ENCODE data around the gene FHIT. TPM values are rescaled to one million over a fixed set of nuclear protein-coding genes. Genes with fewer than 3 reads are reported as not detected.

The FHIT gene
- total RNA-seq, 4 donors from 2014 or later = 4.6 to 6.1 (median 5.7) TPM

- no peak for DNase-seq (ENCODE audit: extremely low spot score)
- H3K36me3 ChIP-seq = no peaks in the 10 kb centered on the region
- H3K27ac ChIP-seq (replicated peaks in 1 of 4) = no peak overlapping the region
- intact Hi-C loops (cut with DNase I) = no loop called here
- no peaks in the 10 kb centered on the region for H3K4me1 ChIP-seq
- no peak for TF ChIP-seq POLR2A (IDR thresholded peaks at IDR 0.05; ENCODE audit: low read depth)
- no peak for TF ChIP-seq POLR2AphosphoS5 (IDR thresholded peaks at IDR 0.05)
- TF ChIP-seq EP300 (IDR thresholded peaks at IDR 0.05) = no peak
- TF ChIP-seq, protein P1, sequence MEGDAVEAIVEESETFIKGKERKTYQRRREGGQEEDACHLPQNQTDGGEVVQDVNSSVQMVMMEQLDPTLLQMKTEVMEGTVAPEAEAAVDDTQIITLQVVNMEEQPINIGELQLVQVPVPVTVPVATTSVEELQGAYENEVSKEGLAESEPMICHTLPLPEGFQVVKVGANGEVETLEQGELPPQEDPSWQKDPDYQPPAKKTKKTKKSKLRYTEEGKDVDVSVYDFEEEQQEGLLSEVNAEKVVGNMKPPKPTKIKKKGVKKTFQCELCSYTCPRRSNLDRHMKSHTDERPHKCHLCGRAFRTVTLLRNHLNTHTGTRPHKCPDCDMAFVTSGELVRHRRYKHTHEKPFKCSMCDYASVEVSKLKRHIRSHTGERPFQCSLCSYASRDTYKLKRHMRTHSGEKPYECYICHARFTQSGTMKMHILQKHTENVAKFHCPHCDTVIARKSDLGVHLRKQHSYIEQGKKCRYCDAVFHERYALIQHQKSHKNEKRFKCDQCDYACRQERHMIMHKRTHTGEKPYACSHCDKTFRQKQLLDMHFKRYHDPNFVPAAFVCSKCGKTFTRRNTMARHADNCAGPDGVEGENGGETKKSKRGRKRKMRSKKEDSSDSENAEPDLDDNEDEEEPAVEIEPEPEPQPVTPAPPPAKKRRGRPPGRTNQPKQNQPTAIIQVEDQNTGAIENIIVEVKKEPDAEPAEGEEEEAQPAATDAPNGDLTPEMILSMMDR (IDR thresholded peaks at IDR 0.05) = no peak
- H3K9me3 ChIP-seq = peaks cover 0 to 13% (median 3%) of the 10 kb centered on the region in 4 donors
- H3K4me3 ChIP-seq = no peak overlapping the region
- 89% methylated on average over 4 of the region's 4 CpGs for WGBS
- no peaks in the 10 kb centered on the region for H3K27me3 ChIP-seq
Observed at GRCh38 chr3:60970850-60971249, 280.4 kb downstream of the FHIT start.

GRCh38 chr3:60967141-60967540 is 284.1 kb downstream of the FHIT start:
- Histone ChIP-seq H3K36me3 (no peaks in the 10 kb centered on the region), H3K4me3 (no peak overlapping the region), H3K9me3 (no peaks in the 10 kb centered on the region), H3K4me1 (no peaks in the 10 kb centered on the region), H3K27ac (replicated peaks in 1 of 4) (no peak overlapping the region), H3K27me3 (no peaks in the 10 kb centered on the region)
- intact Hi-C loops (cut with DNase I) = no loop called here
- TF ChIP-seq POLR2AphosphoS5 (IDR thresholded peaks at IDR 0.05) (no peak), POLR2A (IDR thresholded peaks at IDR 0.05; ENCODE audit: low read depth) (no peak), EP300 (IDR thresholded peaks at IDR 0.05) (no peak)
- TF ChIP-seq, protein P1 (IDR thresholded peaks at IDR 0.05) = no peak
- WGBS = 52% methylated on average over 1 of the region's 1 CpG
- no peak for DNase-seq (ENCODE audit: extremely low spot score)

GRCh38 chr3:60957541-60957940 is 293.7 kb downstream of the FHIT start:
- no peak for DNase-seq (ENCODE audit: extremely low spot score)
- WGBS = 92% methylated on average over 1 of the region's 1 CpG
- Histone ChIP-seq H3K4me3 (no peak overlapping the region), H3K4me1 (no peaks in the 10 kb centered on the region), H3K27ac (replicated peaks in 1 of 4) (no peak overlapping the region), H3K27me3 (no peaks in the 10 kb centered on the region), H3K36me3 (no peaks in the 10 kb centered on the region), H3K9me3 (peaks cover 0 to 8% (median 1%) of the 10 kb centered on the region in 4 donors)
- intact Hi-C loops (cut with DNase I) = no loop called here
- TF ChIP-seq POLR2A (IDR thresholded peaks at IDR 0.05; ENCODE audit: low read depth) (no peak), POLR2AphosphoS5 (IDR thresholded peaks at IDR 0.05) (no peak), EP300 (IDR thresholded peaks at IDR 0.05) (no peak)
- TF ChIP-seq, protein P1 (IDR thresholded peaks at IDR 0.05) = no peak

- no peaks in the 10 kb centered on the region for H3K36me3 ChIP-seq
- TF ChIP-seq POLR2AphosphoS5 (IDR thresholded peaks at IDR 0.05) (no peak), EP300 (IDR thresholded peaks at IDR 0.05) (no peak), POLR2A (IDR thresholded peaks at IDR 0.05; ENCODE audit: low read depth) (no peak)
- TF ChIP-seq, protein P1 (IDR thresholded peaks at IDR 0.05) = no peak
- 90% methylated on average over 4 of the region's 4 CpGs for WGBS
Observed at GRCh38 chr3:60956729-60957128, 294.5 kb downstream of the FHIT start.

DNA sequence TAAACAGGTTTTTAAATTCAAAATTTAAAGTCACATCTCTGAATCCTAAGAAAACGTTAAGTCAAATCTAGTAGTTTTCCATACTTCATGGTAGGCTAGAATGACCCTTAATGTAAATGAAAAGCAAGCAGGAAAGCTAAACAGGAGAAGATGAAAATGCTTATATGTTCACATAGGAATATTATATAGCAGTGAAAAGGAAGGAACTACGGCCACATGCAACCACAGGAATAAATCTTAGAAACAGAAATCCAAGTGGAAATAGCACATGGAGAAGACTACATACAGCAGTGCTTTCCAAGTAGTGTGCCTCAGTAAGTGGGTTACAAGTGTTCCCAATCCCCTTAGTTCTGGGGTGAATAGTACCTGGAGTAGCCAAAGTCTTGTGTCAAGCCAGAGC is 296.2 kb downstream of the FHIT start:
- H3K27me3 ChIP-seq = no peaks in the 10 kb centered on the region
- WGBS = 91% methylated on average over 2 of the region's 2 CpGs
- no peak overlapping the region for H3K27ac ChIP-seq (replicated peaks in 1 of 4)
- H3K4me3 ChIP-seq = no peak overlapping the region
- peaks cover 0 to 8% (median 1%) of the 10 kb centered on the region in 4 donors for H3K9me3 ChIP-seq
- intact Hi-C loops (cut with DNase I) = no loop called here
- no peaks in the 10 kb centered on the region for H3K4me1 ChIP-seq
- no peak for DNase-seq (ENCODE audit: extremely low spot score)
- TF ChIP-seq, protein P1 (IDR thresholded peaks at IDR 0.05) = no peak
- H3K36me3 ChIP-seq = no peaks in the 10 kb centered on the region

More at GRCh38 chr3:60956729-60957128, 294.5 kb downstream of the FHIT start:
- Histone ChIP-seq H3K4me1 (no peaks in the 10 kb centered on the region), H3K4me3 (no peak overlapping the region), H3K9me3 (peaks cover 0 to 8% (median 1%) of the 10 kb centered on the region in 4 donors), H3K27ac (replicated peaks in 1 of 4) (no peak overlapping the region), H3K27me3 (no peaks in the 10 kb centered on the region)
- intact Hi-C loops (cut with DNase I) = no loop called here
- DNase-seq (ENCODE audit: extremely low spot score) = no peak

Measured in esophagus muscularis mucosa (tissue), 4 donors.